ENCODE data around the gene ARID5A. TPM values are rescaled to one million over a fixed set of nuclear protein-coding genes. Genes with fewer than 3 reads are reported as not detected.

The ARID5A gene
- total RNA-seq, 3 donors from 2014 or later: 4.8 to 17.6 (median 10.3) TPM

DNA sequence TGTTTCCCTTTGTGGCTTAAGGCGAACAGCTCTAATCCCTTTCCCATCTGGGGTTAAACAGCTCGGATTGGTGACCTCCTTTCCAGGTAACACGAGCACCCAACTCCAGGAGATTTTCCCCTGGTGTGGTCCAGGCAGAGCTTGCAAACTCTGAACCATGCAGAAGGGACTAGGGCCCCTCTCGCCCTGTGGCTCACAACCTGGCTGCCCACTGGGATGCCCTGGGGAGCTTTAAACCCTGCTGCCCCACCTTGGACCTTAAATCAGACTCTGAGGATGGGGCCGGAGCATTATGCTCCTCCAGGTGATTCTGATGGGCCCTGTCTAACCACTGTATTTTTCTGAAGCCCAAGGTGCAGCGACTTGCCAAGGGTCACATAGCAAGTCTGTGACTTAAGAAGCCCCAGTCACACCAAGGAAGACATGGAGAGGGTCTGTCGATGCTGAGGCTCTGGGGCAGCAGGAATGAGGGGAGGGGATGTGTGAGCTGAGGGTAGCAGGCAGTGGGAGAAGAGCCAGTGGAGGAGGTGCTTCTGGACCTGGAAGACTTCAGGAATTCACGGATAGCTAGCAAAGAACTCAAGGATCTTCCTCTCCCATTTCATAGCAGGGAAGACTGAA is 5.9 kb downstream of the ARID5A start:
- ATAC-seq: no peak
- Histone ChIP-seq H3K4me3 (no peak overlapping the region), H3K36me3 (ENCODE audit: low read depth) (no peaks in the 10 kb centered on the region), H3K4me1 (ENCODE audit: low read depth) (peaks cover 16% of the 10 kb centered on the region), H3K9me3 (no peaks in the 10 kb centered on the region)
- TF ChIP-seq CTCF (IDR thresholded peaks at IDR 0.05): no peak
- DNase-seq: peak in 1 of 3 donors; percentile 20
- intact Hi-C loops (cut with DNase I, micrococcal nuclease): no loop called here

DNA sequence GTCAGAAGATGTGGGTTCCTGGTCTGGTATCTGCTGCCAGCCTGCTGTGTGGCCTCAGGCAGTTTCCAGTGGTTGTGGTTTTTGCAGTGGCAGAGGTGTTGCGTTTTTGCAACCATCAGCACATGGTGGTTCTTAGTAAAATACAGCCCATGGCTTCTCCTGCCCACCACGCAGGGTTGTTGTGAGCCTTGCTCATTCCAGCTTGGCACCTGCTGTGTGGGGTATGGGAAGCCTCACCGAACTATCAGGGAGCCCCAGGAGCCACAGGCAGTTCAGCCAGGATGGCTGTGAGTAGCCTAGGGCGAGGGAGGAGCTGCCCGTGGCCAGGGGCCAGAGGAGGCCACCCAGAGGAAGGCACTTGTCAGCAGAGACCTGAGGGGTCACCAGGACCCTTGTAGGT is 9.8 kb downstream of the ARID5A start:
- Histone ChIP-seq H3K36me3 (ENCODE audit: low read depth) (no peaks in the 10 kb centered on the region), H3K9me3 (no peaks in the 10 kb centered on the region), H3K4me3 (no peak overlapping the region), H3K4me1 (ENCODE audit: low read depth) (no peaks in the 10 kb centered on the region)
- DNase-seq: peak in 1 of 3 donors; percentile 16
- ATAC-seq: no peak
- TF ChIP-seq CTCF (IDR thresholded peaks at IDR 0.05): no peak
- intact Hi-C loops (cut with DNase I, micrococcal nuclease): loop anchor here in 1 of 2 donors (5.0 kb wide), 1 partner anchor 34 kb away; no protein-coding TSS in a partner anchor

DNA sequence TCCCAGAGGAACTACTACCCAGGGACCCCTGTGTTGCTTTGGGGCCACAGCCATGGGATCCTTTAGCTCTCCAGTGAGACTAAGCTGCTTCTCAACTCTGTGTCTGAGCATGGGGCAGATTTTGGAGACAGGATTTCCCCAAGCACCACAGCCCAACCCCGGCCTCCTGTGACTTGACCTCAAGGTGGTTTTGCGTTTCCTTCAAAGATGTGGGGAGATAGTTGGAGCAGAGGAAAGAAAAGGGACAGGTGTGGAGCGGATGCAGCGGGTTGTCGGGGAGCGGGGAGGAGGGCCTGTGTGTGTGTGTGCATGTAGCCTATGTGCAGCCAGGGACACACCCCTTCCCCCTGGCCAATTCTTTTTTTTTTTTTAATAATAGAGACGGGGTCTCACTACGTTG is 10.2 kb downstream of the ARID5A start:
- no peaks in the 10 kb centered on the region for H3K36me3 ChIP-seq (ENCODE audit: low read depth)

DNA sequence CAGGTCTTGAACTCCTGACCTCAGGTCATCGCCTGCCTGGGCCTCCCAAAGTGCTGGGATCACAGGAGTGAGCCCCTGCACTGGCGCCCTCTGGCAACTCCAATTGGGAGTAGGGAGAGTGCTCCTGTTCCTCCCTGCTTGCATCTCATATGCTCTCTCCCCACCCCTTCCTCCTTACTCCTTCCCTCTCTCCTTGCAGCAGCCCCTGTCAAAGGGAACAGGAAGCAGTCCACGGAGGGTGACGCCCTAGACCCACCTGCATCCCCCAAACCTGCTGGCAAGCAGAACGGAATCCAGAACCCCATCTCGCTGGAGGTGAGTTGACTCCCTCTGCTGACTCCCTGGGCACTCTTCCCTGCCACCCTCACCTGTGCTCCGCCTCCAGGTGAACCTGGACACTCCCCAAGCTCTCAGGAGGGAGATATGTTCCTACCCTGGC is 10.7 kb downstream of the ARID5A start:
- intact Hi-C loops (cut with DNase I, micrococcal nuclease): loop anchor here in 1 of 2 donors (5.0 kb wide), 1 partner anchor 35 kb away; no protein-coding TSS in a partner anchor
- Histone ChIP-seq H3K4me1 (ENCODE audit: low read depth) (no peaks in the 10 kb centered on the region), H3K4me3 (no peak overlapping the region), H3K36me3 (ENCODE audit: low read depth) (no peaks in the 10 kb centered on the region), H3K9me3 (no peaks in the 10 kb centered on the region)
- peak; percentile 23 for ATAC-seq
- peak in 2 of 3 donors; percentile 29 to 40 for DNase-seq
- TF ChIP-seq CTCF (IDR thresholded peaks at IDR 0.05): no peak

More for the DNA sequence above, 10.2 kb downstream of the ARID5A start:
- H3K9me3 ChIP-seq: no peaks in the 10 kb centered on the region
- no peak for ATAC-seq
- intact Hi-C loops (cut with DNase I, micrococcal nuclease): loop anchor here in 1 of 2 donors (5.0 kb wide), 1 partner anchor 34 kb away; no protein-coding TSS in a partner anchor
- H3K4me1 ChIP-seq (ENCODE audit: low read depth): no peaks in the 10 kb centered on the region
- no peak for DNase-seq
- no peak overlapping the region for H3K4me3 ChIP-seq
- TF ChIP-seq CTCF (IDR thresholded peaks at IDR 0.05): no peak

DNA sequence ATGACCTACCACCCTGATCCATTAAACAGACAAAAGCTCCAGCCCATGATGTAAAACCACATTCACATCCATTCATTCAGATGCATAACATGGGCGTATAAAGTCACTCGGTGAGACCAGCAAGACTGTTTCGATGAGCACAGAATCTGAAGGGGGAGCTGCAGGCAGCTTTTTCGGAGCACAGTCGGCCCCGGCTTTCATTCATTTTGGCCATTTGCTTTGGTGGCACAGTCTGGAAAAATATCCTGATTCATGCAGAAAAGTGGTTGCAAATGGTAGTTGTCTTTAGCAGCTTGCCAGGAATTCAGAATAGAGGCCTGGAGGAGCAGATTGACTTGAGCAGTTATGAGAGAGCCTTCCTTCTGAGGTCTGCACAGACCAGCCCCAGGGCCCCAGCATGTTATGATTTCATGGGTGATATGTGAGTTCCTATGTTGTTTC is 11.2 kb downstream of the ARID5A start:
- Histone ChIP-seq H3K4me3 (no peak overlapping the region), H3K36me3 (ENCODE audit: low read depth) (no peaks in the 10 kb centered on the region), H3K4me1 (ENCODE audit: low read depth) (no peaks in the 10 kb centered on the region), H3K9me3 (no peaks in the 10 kb centered on the region)
- intact Hi-C loops (cut with DNase I, micrococcal nuclease): loop anchor here in 1 of 2 donors (5.0 kb wide), 1 partner anchor 35 kb away; no protein-coding TSS in a partner anchor
- ATAC-seq (no peak), DNase-seq (peak in 1 of 3 donors; percentile 5)
- no peak for TF ChIP-seq CTCF (IDR thresholded peaks at IDR 0.05)

All from mucosa of descending colon (tissue), 3 donors.